ENCODE data around the gene CLEC4F. TPM values are rescaled to one million over a fixed set of nuclear protein-coding genes. Genes with fewer than 3 reads are reported as not detected.

The CLEC4F gene
- total RNA-seq, 2 experiments from 2014 or later, result not detected

DNA sequence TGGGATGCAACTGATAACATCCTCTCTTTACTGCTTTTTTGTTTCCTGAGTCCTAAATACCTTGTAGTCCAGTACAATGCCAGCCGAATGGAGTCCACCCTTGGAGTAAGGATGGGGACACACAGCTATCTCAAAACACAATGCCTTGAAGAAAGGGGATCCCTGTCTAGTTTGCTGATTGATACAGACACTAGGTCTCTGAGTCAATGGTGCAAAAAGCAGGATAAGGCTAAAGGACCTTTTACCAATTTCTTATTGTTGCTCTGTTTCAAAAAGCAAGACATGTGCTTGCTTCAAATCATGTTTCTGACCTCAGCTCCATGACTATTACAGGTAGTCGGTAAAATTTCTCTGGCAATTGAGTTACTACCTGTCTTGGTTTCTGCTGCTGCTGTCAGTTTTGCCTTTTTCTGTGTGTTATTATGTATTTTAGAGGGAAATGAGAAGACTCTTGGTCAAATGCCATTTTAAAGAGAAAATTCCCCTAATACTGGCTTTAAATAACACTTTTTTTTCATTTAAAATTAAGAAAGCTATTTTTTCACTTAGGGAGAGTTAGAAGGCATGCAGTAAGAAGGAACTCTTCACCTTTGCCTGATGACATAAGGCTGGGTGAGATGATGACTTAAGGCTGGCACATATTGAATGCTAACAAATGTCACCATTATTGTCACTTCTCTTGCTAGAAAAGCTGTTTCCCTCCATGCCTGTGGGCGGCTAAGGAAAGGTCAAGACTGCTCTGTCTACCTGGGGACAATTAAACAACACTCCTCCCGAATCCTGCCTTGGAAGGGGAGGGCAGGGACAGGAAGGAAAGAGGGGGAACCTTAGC lies 25.0 kb downstream of the CLEC4F start:
- no peak overlapping the region for H3K4me3 Mint-ChIP-seq
- no peak overlapping the region for H3K4me3 ChIP-seq (ENCODE audit: low read length)
- no peaks in the 10 kb centered on the region for H3K4me1 Mint-ChIP-seq (ENCODE audit: low read depth)
- H3K9me3 Mint-ChIP-seq, result no peaks in the 10 kb centered on the region
- ChIA-PET CTCF (no interaction called here), POLR2A (no interaction called here)
- no peak overlapping the region for H3K27ac Mint-ChIP-seq
- H3K27ac ChIP-seq (ENCODE audit: low read depth in 1 of 2, low read length in 2 of 2), result no peak overlapping the region
- peaks cover 14 to 15% of the 10 kb centered on the region in 2 experiments for H3K27me3 ChIP-seq (ENCODE audit: control insufficient read depth in 1 of 2, insufficient read depth in 2 of 2, low read length in 2 of 2)
- DNase-seq, result no peak
- H3K4me1 ChIP-seq (ENCODE audit: insufficient read depth, low read length), result peaks cover under 1% of the 10 kb centered on the region
- ATAC-seq (ENCODE audit: poor library complexity), result no peak
- TF ChIP-seq, protein P1, sequence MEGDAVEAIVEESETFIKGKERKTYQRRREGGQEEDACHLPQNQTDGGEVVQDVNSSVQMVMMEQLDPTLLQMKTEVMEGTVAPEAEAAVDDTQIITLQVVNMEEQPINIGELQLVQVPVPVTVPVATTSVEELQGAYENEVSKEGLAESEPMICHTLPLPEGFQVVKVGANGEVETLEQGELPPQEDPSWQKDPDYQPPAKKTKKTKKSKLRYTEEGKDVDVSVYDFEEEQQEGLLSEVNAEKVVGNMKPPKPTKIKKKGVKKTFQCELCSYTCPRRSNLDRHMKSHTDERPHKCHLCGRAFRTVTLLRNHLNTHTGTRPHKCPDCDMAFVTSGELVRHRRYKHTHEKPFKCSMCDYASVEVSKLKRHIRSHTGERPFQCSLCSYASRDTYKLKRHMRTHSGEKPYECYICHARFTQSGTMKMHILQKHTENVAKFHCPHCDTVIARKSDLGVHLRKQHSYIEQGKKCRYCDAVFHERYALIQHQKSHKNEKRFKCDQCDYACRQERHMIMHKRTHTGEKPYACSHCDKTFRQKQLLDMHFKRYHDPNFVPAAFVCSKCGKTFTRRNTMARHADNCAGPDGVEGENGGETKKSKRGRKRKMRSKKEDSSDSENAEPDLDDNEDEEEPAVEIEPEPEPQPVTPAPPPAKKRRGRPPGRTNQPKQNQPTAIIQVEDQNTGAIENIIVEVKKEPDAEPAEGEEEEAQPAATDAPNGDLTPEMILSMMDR (IDR thresholded peaks at IDR 0.05), result no peak
- intact Hi-C loops (cut with DNase I, micrococcal nuclease), result no loop called here
- H3K36me3 ChIP-seq (ENCODE audit: insufficient read depth, low read length), result no peaks in the 10 kb centered on the region
- H3K27me3 Mint-ChIP-seq, result peaks cover 58% of the 10 kb centered on the region
- H3K9me3 ChIP-seq (ENCODE audit: control insufficient read depth in 1 of 2, insufficient read depth in 1 of 2, low read length in 2 of 2), result peaks cover 0 to 3% of the 10 kb centered on the region in 2 experiments
- no peaks in the 10 kb centered on the region for H3K36me3 Mint-ChIP-seq (ENCODE audit: low read depth)

DNA sequence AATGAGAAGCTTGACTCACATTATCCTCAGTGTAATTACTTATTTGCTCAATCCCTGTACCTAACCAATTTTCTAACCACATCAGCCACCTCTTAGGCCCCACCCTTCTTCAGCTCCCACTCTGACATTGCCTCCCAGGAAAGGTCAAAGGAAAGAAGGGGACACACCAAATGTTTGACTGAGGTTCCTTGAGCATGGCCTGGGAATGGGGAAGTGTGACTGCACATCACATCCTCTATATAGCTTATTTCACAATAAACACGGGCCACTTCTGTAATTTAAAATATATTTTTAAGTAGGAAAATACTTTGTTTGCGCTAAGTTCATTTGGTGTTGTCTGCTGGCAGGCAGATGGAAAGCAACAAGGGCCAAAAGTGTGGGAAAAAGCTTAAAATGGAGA lies 26.9 kb downstream of the CLEC4F start:
- intact Hi-C loops (cut with DNase I, micrococcal nuclease), result loop anchor here in 1 of 2 experiments (5.0 kb wide), 1 partner anchor 69 kb away; no protein-coding TSS in a partner anchor
- Histone ChIP-seq H3K9me3 (ENCODE audit: control insufficient read depth in 1 of 2, insufficient read depth in 1 of 2, low read length in 2 of 2) (peaks cover 0 to 5% of the 10 kb centered on the region in 2 experiments), H3K27me3 (ENCODE audit: control insufficient read depth in 1 of 2, insufficient read depth in 2 of 2, low read length in 2 of 2) (peaks cover 26 to 32% of the 10 kb centered on the region in 2 experiments), H3K4me3 (ENCODE audit: low read length) (no peak overlapping the region), H3K4me1 (ENCODE audit: insufficient read depth, low read length) (peaks cover 11% of the 10 kb centered on the region), H3K27ac (ENCODE audit: low read depth in 1 of 2, low read length in 2 of 2) (no peak overlapping the region), H3K36me3 (ENCODE audit: insufficient read depth, low read length) (no peaks in the 10 kb centered on the region)
- H3K27me3 Mint-ChIP-seq, result peaks cover 58% of the 10 kb centered on the region
- ChIA-PET CTCF (no interaction called here), POLR2A (no interaction called here)
- no peaks in the 10 kb centered on the region for H3K36me3 Mint-ChIP-seq (ENCODE audit: low read depth)
- ATAC-seq (ENCODE audit: poor library complexity) (no peak), DNase-seq (peak in 2 of 14 experiments; percentile 32 to 43)
- H3K27ac Mint-ChIP-seq, result no peak overlapping the region
- TF ChIP-seq, protein P1 (IDR thresholded peaks at IDR 0.05), result no peak
- no peaks in the 10 kb centered on the region for H3K9me3 Mint-ChIP-seq
- H3K4me3 Mint-ChIP-seq, result no peak overlapping the region
- H3K4me1 Mint-ChIP-seq (ENCODE audit: low read depth), result peaks cover 6% of the 10 kb centered on the region

DNA sequence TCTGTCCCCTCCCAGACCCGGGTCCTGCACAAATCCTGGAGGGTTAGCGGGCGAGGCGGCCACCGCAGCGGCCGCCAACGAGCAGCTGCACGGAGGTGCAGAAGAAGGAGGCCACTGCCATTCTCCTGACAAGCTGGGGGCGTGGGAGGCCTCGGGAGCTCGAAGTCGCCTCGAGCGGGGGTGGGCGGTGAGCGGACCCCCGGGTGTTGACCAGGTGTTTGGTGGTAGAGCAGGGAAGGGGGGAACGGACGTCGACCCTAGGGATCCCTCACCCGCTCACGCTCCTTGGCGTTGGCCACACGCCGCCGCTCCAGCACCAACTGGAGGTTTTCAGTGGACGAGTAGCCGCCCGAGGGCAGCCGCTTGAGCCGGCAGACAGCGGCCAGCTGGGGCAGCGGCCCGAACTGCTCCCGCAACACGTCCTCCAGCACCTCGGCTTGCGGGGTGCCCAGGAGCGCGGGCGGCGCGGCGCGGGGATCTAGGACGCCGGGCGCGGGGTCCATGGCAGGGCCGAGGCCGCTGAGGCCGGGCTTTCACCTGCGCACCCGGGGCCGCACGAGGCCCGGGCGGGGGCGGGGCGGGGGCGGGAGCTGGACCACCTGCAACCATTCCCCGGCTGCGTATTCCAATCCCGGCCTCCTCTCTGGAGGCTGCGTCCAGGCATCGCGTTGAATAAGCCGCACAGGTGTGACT lies 30.1 kb downstream of the CLEC4F start, which contains the start of gene FIGLA:
Gene FIGLA (minus strand): TSS at position 508 of the 693 bp plus-strand sequence. CDS start 5 bp downstream, at position 503.
- CTCF ChIA-PET, result interaction anchor here (2.2 kb wide), 1 partner anchor 81 kb away, joined by 5 read pairs; no protein-coding TSS in a partner anchor
- POLR2A ChIA-PET, result no interaction called here
- Mint-ChIP-seq H3K9me3 (no peaks in the 10 kb centered on the region), H3K36me3 (ENCODE audit: low read depth) (no peaks in the 10 kb centered on the region), H3K4me3 (peak within 1 kb of the TSS; percentile 81), H3K27ac (no peak within 1 kb of the TSS), H3K27me3 (peaks cover 73% of the 10 kb centered on the region), H3K4me1 (ENCODE audit: low read depth) (peaks cover 10% of the 10 kb centered on the region)
- H3K27ac ChIP-seq (ENCODE audit: low read depth in 1 of 2, low read length in 2 of 2), result no peak within 1 kb of the TSS
- no peak for ATAC-seq (ENCODE audit: poor library complexity)
- H3K36me3 ChIP-seq (ENCODE audit: insufficient read depth, low read length), result no peaks in the 10 kb centered on the region
- H3K9me3 ChIP-seq (ENCODE audit: control insufficient read depth in 1 of 2, insufficient read depth in 1 of 2, low read length in 2 of 2), result peaks cover 0 to 5% of the 10 kb centered on the region in 2 experiments
- H3K4me3 ChIP-seq (ENCODE audit: low read length), result peak within 1 kb of the TSS; percentile 38
- peaks cover 11% of the 10 kb centered on the region for H3K4me1 ChIP-seq (ENCODE audit: insufficient read depth, low read length)
- TF ChIP-seq, protein P1 (IDR thresholded peaks at IDR 0.05), result no peak
- intact Hi-C loops (cut with DNase I, micrococcal nuclease), result loop anchor here in 1 of 2 experiments (2.0 to 5.0 kb wide), 2 partner anchors 72 to 131 kb away; no protein-coding TSS in a partner anchor
- peak in 2 of 14 experiments; percentile 13 to 16 for DNase-seq
- peaks cover 31 to 53% of the 10 kb centered on the region in 2 experiments for H3K27me3 ChIP-seq (ENCODE audit: control insufficient read depth in 1 of 2, insufficient read depth in 2 of 2, low read length in 2 of 2)

All from CD4-positive, alpha-beta T cell (primary cell).